WERI-Rb-1 (cell line): Measurements from ENCODE around the gene SYPL2.
A peak's percentile ranks its signal among the peaks of the same experiment; 100 is the strongest.

Experiments
- DNase-seq: peaks from one replicate; pipeline ENCODE4 v3.0.0-alpha.2; 2020
- H3K27ac ChIP-seq: fragments of 250-450 bp; sonication (Bioruptor Pico); 2 replicates; pipeline ENCODE4 v1.5.1; 2020; ENCODE audit warnings: mild to moderate bottlenecking, moderate library complexity
- H3K27me3 ChIP-seq: fragments of 250-450 bp; sonication (Bioruptor Pico); 2 replicates; pipeline ENCODE4 v1.5.1; 2021; ENCODE audit warnings: mild to moderate bottlenecking, low read depth, moderate library complexity; ENCODE audit not compliant: insufficient read depth, severe bottlenecking
- H3K36me3 ChIP-seq: fragments of 250-450 bp; sonication (Bioruptor Pico); 2 replicates; pipeline ENCODE4 v1.5.1; 2020; ENCODE audit warnings: mild to moderate bottlenecking, moderate library complexity
- H3K4me3 ChIP-seq: 2 replicates; pipeline ENCODE4 v1.5.1; 2011; ENCODE audit warnings: low read depth, mild to moderate bottlenecking, control low read depth, low read length
- H3K9me3 ChIP-seq: fragments of 250-450 bp; sonication (Bioruptor Pico); 2 replicates; pipeline ENCODE4 v1.5.1; 2021; ENCODE audit warnings: mild to moderate bottlenecking, moderate library complexity; ENCODE audit not compliant: severe bottlenecking
- TF ChIP-seq, protein P1 (sequence below): IDR thresholded peaks from 2 replicates; pipeline ENCODE4 v1.5.1; 2011; ENCODE audit warnings: low read depth, mild to moderate bottlenecking, control low read depth, inconsistent platforms, low read length

The SYPL2 gene

DNA sequence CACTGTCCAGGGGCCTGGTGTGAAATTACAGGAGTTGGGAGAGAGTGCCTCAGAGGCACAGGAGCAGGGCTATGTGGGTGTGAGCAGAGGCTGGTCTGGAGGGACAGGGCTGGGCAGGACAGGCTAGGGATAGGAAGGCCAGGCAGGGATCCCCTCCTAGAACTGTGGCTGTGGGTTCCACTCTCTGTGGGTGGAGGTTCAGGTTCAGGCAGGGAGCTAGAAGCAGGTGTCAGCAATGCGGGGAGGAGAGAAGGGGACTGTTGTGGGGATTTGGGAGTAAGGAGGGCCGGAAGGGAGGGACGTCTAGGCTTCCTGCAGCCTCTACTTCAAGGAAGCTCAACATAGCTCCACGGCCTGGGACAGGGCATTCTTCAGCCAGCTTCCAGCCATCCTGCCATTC is 65.0 kb downstream of the SYPL2 start:
- Histone ChIP-seq H3K27me3 (no peaks in the 10 kb centered on the region), H3K4me3 (no peak overlapping the region), H3K36me3 (no peaks in the 10 kb centered on the region), H3K9me3 (no peaks in the 10 kb centered on the region), H3K27ac (peak overlapping the region; percentile 54; the same call in 1 of the 2 replicates)
- TF ChIP-seq, protein P1, sequence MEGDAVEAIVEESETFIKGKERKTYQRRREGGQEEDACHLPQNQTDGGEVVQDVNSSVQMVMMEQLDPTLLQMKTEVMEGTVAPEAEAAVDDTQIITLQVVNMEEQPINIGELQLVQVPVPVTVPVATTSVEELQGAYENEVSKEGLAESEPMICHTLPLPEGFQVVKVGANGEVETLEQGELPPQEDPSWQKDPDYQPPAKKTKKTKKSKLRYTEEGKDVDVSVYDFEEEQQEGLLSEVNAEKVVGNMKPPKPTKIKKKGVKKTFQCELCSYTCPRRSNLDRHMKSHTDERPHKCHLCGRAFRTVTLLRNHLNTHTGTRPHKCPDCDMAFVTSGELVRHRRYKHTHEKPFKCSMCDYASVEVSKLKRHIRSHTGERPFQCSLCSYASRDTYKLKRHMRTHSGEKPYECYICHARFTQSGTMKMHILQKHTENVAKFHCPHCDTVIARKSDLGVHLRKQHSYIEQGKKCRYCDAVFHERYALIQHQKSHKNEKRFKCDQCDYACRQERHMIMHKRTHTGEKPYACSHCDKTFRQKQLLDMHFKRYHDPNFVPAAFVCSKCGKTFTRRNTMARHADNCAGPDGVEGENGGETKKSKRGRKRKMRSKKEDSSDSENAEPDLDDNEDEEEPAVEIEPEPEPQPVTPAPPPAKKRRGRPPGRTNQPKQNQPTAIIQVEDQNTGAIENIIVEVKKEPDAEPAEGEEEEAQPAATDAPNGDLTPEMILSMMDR = no peak
- DNase-seq = no peak
